Pons (tissue), 1 donor: ENCODE measurements around the gene OLFML2A.

Experiments
- DNase-seq: peaks from one replicate; pipeline ENCODE4 v3.0.0-alpha.2; 2016; ENCODE audit warnings: low spot score

The OLFML2A gene

DNA sequence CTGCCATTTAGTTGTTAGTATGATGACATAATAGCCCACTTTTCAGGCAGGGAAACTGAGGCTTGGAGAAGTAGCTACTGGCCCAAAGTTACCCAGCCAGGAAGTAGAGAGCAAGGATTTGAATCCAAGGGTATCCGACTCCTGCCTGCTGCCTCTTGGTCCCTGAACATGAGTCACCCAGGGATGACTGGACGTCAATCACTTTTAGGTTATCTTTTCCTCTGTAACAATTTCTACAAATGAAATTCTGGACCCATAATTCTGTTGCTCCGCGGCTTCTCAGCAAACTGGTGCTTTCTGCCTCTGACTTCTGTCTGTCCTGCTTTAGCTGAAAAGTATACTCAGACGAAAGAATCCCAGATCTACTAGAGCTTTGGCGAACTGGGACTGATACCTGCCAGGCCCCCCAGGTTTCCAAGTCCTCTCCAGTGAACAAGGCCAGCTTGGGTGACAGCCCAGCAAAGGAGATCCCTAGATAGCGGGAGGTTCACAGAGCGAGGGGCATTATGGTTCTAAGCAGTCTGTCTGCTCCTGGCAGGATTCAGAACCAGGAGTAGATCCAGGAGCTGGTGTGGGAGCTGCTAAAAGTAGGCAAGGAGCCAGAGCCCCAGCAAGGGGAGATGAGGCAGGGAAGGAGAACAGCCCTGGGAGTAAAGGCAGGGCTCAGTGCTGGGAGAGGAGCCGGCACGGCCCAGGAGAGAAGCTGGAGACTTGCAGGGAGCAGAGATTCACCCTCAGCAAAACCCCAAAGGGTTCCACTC is 20.6 kb downstream of the OLFML2A start:
- no peak for DNase-seq

DNA sequence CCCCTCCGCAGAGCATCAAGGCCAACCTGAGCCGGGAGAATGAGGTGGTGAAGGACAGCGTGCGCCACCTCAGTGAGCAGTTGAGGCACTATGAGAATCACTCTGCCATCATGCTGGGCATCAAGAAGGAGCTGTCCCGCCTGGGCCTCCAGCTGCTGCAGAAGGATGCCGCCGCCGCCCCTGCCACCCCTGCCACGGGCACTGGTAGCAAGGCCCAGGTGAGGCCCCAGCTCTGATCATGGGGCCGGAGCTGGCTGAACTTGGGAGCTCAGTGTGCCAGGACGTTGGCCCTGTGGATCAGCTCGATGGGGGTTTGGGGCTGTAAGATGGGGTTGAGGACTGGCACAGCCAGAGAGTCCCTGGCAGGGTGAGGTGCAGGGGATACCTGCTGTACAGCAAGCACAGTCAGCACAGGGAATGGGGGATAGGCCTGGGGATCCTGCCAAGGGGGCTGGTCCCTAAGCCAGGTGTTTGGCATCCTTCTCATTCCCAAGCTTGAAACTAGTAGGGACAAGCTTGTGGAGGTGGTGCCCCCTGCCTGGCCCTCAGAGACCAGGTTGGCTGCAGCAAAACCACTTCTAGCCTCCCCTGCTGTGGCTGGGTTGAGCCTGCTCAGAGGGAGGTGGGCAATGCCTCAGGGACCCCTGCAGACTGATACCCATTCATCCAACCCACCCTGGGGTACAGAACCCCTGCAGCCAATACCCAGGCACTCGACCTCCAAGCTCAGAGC is 22.5 kb downstream of the OLFML2A start:
- DNase-seq, result no peak

DNA sequence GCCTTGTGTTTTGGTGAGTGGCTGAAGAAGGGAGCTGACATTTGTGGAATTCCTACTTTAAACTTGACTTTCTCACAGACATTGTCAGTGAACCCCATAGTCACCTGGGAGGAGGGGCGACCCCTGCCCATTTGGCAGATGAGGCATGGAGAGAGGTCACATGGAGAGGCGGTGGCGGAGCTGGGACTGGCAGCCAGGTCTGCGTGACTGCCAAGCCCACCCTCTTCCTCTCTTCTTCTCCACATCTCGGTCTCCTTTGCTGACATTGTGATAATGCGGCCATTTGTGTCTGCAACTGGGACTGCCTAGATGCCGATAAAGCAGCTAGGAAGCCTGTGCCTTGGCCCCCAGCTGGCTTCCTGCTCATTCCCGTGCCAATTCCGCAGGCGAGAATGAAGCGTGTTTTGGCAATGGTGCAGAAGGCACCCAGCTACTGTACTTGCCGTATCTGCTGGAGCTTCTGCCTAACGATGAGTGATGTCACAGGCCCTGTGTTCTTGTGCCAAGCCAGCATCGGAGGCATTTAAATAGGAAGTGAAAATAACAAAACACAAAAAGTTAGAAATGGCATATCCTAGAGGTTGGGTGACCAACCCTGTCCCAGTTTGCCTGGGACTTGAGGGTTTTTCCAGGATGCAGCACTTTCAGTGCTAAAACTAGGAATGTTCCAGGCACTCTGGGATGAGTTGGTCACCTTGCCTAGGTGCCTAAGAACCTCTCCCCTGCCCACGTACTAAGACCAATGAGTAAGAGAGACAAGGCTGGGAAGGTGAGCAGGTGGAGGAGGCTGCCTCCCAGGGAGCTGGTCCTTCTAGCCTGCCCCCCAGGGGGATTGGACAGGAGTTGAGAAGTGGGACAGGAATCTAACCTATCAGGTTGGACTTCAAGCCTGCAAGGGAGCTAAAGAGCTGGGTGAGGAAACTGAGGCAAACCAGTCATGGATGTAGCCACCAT is 23.6 kb downstream of the OLFML2A start:
- DNase-seq, result peak; percentile 75

DNA sequence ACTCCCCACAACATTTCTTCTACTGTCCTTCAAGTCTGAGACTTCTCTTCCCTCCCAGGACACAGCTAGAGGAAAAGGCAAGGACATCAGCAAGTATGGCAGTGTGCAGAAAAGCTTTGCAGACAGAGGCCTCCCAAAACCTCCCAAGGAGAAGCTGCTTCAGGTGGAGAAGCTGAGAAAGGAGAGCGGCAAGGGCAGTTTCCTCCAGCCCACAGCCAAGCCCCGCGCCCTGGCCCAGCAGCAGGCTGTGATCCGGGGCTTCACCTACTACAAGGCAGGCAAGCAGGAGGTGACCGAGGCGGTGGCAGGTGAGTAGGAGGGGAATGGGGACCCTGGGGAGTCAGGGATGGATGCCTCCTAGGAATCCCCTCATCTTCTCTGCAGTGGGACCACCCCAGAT is 24.4 kb downstream of the OLFML2A start:
- no peak for DNase-seq

DNA sequence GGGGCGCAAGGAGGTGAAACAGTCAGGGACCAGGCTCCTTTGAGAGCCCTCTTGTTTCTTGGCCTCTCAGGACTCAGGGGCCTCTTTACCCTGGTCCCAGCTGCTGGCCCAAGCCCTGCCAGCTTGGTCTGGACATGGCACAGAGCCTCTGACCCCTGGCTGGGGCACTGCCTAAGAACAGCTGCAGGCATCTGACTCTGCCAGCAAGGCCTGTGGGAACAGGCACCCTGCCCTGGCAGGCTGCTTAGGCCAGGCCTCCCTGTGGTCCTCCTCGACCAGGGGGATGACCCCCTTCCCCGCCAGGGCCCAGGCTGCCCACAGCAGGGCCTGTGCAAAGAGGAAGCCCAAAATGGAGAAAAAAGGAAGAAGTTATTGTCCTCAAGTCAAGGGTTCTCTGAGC is 25.5 kb downstream of the OLFML2A start:
- DNase-seq, result no peak

DNA sequence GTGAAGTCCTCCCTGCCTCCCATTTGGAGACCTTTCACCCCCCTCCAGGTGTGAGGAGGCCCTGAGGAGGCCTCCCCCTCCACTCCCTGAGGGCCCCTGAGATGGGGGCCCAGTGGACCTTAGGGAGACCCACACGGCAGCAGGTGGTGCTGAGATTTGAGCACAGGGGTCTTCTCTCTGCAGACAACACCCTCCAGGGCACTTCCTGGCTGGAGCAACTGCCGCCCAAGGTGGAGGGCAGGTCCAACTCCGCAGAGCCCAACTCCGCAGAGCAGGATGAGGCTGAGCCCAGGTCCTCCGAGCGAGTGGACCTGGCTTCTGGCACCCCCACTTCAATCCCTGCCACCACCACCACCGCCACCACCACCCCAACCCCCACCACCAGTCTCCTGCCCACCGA is 27.0 kb downstream of the OLFML2A start:
- DNase-seq, result no peak

DNA sequence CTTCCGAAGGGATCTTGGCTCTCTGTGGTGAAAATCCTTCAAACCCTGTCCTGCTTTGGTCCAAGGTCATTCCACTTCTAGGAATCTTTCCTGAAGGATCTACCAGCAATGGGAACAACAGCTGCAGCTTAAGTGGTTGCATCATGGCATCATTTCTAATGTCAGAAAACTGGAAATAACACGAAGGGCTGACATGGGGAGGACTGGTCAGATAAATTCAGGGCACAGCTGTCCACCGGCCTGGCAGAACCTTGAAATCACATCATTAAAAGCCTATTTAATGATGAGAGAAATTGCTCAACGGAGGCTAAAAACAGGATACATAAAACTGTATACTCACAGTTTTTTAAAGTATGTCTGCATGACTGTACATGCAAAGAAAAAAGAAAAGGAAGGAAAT is 28.3 kb downstream of the OLFML2A start:
- no peak for DNase-seq

DNA sequence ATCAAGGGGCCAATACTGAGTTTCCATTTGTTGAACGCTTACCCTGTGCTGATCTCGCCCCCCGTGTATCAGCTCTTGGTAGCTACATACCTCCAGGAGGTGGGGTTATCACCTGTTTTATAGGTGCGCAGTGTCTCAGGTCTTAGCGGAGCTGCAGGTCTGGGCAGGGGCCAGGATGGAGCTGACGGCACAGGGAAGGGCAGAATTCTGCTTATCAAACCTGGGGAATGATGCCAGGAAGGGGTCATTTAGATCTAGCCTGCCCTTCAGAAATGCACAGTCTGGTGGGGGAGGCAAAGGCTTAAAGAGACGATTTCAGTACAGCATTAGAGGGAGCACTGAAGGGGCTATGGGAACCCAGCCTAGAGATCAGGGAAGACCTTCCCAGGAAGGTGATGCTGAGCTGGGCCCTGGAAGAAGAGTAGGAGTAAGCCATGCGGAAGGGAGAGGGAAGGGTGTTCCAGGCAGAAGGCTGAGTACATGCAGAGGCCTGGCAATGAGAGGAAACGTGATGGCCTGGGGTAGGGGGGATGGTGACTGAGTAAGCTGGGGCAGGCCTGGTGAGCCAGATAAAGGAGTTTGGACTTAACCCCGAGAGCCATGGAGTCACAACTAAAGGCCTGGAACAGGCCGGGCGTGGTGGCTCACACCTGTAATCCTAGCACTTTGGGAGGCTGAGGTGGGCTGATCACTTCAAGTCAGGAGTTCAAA is 31.5 kb downstream of the OLFML2A start:
- no peak for DNase-seq

DNA sequence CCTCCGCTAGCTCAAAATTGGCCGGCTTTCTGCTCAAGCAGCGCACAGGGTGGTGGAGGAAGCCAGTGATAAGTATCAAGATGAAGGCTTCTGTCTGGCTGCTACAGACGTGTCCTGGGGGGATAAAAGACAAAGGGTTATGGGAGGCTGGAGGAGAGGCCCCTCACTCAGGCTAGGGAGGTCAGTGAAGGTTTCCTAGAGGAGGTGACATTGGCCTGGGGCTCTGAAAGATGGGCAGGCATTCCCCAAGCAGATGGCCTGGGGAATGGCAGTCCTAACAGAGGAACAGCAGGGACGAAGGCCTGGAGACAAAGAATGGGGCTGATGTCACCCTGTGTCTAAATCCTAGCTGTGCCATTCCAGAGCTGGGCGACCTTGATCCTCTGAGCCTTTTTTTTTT is 32.3 kb downstream of the OLFML2A start:
- no peak for DNase-seq

DNA sequence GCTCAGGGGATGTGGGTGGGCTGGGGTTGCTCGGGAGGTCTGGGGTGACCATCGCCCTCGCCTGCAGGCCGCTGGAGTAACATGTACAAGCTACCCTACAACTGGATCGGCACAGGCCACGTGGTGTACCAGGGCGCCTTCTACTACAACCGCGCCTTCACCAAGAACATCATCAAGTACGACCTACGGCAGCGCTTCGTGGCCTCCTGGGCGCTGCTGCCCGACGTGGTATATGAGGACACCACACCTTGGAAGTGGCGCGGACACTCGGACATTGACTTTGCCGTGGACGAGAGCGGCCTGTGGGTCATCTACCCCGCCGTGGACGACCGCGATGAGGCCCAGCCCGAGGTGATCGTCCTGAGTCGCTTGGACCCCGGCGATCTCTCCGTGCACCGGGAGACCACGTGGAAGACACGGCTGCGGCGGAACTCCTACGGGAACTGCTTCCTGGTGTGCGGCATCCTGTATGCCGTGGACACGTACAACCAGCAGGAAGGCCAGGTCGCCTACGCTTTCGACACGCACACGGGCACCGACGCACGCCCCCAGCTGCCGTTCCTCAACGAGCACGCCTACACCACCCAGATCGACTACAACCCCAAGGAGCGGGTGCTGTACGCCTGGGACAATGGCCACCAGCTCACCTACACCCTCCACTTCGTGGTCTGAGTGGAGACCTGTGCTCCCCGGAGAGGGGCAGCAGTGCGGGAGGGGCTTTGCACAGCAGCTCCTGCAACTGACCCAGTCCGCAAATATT is 33.0 kb downstream of the OLFML2A start:
- DNase-seq, result no peak

DNA sequence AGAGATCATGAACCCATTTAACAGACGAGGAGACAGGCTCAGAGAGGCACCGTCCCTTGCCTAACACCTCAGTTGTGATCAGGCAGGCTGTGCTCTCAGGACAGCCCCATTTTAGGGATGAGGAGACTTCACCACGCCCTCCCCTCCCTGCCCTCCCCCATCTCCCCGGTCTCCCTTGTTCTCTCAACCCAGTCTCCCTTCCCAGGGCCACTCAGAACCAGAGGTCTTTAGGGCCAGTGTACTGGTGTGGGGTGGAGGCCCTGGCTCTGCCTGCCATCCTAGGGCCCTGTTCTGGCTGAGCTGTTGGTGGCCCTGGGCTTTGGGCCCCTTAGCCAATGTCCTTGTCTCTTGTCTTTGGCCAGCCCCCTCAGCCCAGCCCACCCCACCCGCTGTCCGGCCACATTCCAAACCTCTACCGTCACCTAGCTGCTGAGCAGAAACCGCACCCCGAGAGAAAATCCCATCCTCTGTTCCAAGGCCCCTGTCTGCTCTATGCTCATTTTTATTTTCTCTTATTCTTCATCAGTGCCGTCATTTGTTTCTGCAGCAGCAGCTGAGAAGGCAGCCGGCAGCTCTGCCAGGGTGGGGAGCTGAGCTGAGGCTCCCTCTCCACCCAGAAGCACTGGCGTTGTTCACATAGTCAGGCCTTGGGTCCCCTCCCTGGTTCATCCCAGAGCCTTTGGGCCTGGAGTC is 33.9 kb downstream of the OLFML2A start:
- no peak for DNase-seq

DNA sequence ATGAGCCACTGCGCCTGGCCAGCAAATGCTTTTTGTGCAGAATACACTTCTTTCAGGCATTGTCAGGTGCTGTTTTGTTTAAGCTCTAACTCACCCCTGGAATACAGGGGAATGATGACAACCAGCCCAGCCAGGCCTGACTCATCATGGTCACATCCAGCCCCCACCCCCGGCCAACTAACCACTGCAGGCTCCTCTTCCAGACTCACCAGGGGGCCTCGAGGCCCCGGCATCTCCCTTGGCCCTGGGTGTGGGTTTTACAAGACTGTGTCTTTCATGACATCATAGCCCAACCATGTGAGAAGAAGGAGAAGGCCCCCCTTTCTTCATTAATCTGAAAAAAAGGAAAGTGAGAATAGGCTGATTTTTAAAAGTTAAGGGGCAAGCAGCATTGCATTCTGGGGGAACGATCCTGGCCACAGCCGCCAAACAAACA is 35.5 kb downstream of the OLFML2A start:
- no peak for DNase-seq

DNA sequence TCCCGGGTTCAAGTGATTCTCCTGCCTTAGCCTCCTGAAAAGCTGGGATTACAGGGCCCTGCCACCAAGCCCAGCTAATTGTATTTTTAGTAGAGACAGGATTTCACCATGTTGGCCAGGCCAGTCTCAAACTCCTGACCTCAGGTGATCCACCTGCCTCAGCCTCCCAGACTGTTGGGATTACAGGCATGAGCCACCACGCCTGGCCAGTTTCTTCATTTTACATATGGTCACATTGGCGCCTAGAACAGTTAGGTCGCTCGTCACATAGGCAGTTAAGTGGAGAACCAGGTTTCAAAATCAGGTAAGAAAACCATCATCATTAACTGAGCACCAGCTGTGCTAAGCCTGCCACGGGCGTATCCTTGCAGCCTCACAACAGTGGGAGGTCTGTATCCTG is 36.1 kb downstream of the OLFML2A start:
- no peak for DNase-seq

DNA sequence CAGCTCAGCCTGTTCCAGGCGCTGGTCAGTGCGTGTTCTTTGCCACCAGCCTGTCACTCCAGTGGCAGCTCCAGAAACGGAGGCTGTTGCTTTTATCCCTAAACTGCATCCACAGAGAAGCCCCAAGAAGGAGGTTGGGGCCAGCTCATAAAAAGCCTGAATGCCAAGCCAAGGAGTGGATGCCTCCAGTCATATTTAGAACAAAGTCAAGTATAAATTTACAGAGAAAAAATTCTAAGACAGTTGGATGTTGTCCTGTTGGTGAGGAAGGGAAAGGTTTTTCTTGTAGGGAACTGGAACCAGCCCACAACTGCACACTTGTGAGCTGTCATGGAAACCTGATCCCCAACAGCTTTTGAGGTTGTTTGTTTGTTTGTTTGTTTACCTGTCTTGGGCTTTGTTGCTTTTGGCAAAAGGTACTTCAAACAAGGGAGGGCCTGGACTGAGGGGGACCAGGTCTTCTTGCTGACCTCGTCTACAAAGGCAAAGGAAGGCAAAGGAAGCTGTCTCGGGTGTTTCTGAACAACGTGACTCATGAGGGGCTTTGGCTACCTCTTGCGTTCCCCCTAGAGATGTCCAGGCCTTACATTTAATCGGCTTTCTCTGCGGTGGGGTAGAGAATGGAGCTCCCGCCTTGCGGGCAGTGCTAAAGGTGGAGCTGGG is 36.7 kb downstream of the OLFML2A start:
- DNase-seq, result no peak

DNA sequence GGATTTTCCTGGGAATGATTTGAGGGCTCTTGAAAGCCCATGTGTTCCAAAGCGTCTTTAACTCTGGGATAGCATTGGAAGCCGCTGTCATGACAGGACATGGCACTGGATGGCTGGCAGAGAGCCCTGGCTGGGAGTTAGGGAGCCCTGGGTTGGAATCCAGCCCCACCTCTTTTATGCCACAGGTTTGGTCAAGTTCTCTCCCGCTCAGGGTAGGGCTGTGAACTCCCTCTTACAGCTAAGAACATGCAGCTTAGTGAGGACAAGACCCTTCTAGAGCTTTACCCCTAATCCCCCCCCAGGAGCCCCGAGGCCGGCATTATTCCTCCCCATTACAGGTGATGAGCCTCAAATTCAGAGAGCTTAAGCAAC is 37.2 kb downstream of the OLFML2A start:
- no peak for DNase-seq

DNA sequence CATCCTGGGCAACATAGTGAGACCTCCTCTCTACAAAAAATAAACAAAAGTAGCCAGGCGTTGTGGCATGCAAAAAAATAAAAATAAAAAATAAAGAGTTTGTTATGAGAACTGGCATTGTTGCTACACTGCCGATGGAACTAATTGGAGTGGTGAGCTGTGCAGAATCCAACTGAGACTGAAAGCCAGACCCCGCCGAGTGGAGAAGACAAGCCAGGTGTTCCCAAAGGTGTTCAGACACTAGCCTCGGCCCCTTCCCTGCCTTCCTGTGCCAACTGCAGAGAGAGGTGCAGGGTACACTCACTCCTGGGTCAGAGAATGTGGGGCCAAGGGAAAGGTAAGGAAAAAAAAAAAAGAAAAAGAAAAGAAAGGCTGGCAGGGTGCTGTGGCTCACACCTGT is 38.7 kb downstream of the OLFML2A start:
- DNase-seq, result no peak

DNA sequence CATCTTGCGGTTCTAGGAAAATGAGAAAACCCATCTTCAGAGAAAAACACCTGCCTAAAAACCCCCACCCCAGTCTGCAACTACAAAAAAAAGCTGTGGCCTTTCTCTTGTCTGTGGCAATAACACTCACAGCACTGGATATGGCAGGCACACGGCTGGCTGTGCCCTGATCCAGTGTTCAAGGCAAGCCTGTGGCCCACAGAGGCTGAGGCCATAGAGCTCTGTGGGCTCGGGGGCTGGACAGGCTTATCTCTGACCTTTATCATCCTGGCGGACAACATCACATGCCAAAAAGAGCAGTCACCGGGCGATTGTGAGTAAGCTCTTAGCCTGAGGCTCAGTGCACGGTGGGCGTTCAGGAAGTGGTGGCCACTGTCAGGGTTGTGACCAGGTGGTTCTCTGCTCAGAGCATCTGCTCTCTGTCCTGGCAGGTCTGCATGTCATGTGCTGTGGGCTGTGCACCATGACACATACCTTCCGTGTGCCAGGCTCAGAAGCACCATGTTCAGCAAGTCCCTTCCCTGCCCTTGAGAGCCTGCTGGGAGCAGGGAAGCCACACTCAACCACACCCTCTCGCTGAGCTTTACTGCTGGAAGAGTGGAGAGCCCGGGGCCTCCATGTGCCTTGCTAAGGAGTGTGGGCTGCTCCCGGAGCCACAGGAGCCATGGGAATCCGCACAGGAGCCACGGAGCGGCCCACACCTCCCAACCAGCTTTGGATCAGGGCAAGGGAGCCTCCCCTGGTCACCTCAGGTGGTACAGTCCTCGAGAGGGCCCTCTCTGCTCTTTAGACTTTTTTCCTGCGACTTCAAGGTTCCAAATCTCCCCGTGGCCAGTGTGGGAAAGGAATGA is 41.7 kb downstream of the OLFML2A start:
- DNase-seq, result no peak

DNA sequence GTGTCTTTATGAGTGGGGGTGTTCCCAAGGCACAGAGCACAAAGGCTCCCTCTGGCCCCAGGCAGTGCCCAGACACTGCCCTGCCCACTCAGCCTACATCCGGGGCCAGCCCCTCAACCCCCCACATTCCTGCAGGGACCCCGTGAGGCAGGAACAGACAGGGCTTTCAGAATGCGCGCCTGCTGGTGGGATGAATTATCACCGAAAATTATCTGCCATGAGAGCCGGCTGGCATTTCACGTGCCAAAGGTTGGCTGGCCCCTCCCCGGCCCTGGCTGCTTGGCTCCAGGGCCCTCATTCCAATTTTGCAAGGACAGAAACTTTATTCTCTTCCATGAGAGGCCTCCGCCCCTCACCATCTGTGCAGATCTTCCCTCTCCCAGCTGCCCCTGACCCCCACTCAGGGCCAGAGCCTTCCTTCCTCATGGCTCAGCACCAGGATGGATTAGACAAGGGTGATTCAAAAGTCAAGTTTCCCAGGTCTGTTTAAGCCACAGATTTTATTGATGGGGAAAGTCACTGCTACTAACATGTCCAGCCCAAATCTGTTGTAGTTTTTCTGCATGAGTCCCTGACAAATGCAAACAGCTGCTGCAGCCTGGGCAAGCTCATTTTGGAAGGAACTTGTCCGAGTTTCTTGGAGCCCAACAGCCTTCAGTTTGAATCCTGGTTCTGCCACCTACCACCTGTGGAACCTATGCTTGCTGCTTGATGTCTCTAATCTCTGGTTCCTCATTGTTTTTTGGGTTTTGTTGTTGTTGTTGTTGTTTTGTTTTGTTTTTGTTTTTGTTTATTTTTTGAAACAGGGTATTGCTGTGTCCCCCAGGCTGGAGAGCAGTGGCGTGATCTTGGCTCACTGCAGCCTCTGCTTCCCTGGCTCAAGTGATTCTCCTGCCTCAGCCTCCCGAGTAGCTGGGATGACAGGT is 44.0 kb downstream of the OLFML2A start:
- DNase-seq, result no peak
